Calu3 (cell line): ENCODE measurements around the gene HBZ. TPM values are rescaled to one million over a fixed set of nuclear protein-coding genes. Genes with fewer than 3 reads are reported as not detected.

ENCODE experiments used
- Bru-seq: library from RNA; stranded (reverse); fragments of 400-500 nt; gene quantifications from one replicate; lab custom pipeline; 2021; lab: Mats Ljungman, UMichigan
- BruChase-seq, 2 experiments: library from RNA; stranded (reverse); fragments of 400-500 nt; gene quantifications; one replicate each; lab custom pipeline; 2021; lab: Mats Ljungman, UMichigan
- BruUV-seq: library from RNA; stranded (reverse); fragments of 400-500 nt; replicated peaks from 2 replicates; lab custom pipeline; 2021; lab: Mats Ljungman, UMichigan
- CTCF ChIA-PET: fragments of 300-600 bp; sonication (Branson Sonifier 250); formaldehyde crosslinking; loops from one replicate; lab custom pipeline; 2022; ENCODE audit warnings: antibody characterized with exemption; lab: Charles Lee
- DNase-seq: peaks from one replicate; pipeline ENCODE4 v3.0.0; 2022
- H3K27ac Mint-ChIP-seq: one replicate; pipeline ENCODE4 v1.8.0; 2022; ENCODE audit warnings: mixed read lengths; ENCODE audit not compliant: unreplicated experiment
- H3K27me3 Mint-ChIP-seq: one replicate; pipeline ENCODE4 v1.8.0; 2022; ENCODE audit warnings: mixed read lengths; ENCODE audit not compliant: unreplicated experiment
- H3K36me3 Mint-ChIP-seq: one replicate; pipeline ENCODE4 v1.8.0; 2022; ENCODE audit warnings: mild to moderate bottlenecking, moderate library complexity, mixed read lengths; ENCODE audit not compliant: insufficient read depth, unreplicated experiment
- H3K4me1 Mint-ChIP-seq: one replicate; pipeline ENCODE4 v1.8.0; 2022; ENCODE audit warnings: mild to moderate bottlenecking, low read depth, mixed read lengths; ENCODE audit not compliant: unreplicated experiment
- H3K4me3 Mint-ChIP-seq: one replicate; pipeline ENCODE4 v1.8.0; 2022; ENCODE audit warnings: mild to moderate bottlenecking, low read depth, moderate library complexity, mixed read lengths; ENCODE audit not compliant: unreplicated experiment
- H3K9me3 Mint-ChIP-seq: one replicate; pipeline ENCODE4 v1.8.0; 2022; ENCODE audit warnings: low read depth, mixed read lengths; ENCODE audit not compliant: unreplicated experiment
- intact Hi-C: fragments of 100-400 bp; cut with micrococcal nuclease; formaldehyde crosslinking; loops from one replicate; pipeline ENCODE4 v1.10.0; 2022; ENCODE audit not compliant: unreplicated experiment
- long read RNA-seq: library from polyadenylated mRNA; stranded (forward); transcript quantifications from one replicate; pipeline ENCODE4 v2.0.0, GENCODE V29; 2022
- total RNA-seq: library from RNA; stranded (reverse); gene quantifications from 2 replicates; pipeline ENCODE4 v1.2.3, GENCODE V29; 2022
- TF ChIP-seq, protein P1 (sequence below): fragments of 200-600 bp; IDR thresholded peaks from one replicate; pipeline ENCODE4 v1.8.0; 2022; ENCODE audit warnings: antibody characterized with exemption; ENCODE audit not compliant: unreplicated experiment

HBZ gene
- total RNA-seq (not detected in 2 replicates), Bru-seq, nascent RNA (not detected), BruChase-seq, experiment 1, labeled RNA remaining after a 6-hour chase (not detected), BruChase-seq, experiment 2, labeled RNA remaining after a 2-hour chase (not detected)
- long read RNA-seq, result 0 reads

- no peak within 1 kb of the TSS for H3K4me3 Mint-ChIP-seq
- no TSS peak for BruUV-seq
- peaks cover 9% of the 10 kb centered on the region for H3K36me3 Mint-ChIP-seq
- peaks cover 70% of the 10 kb centered on the region for H3K27me3 Mint-ChIP-seq
- TF ChIP-seq, protein P1, sequence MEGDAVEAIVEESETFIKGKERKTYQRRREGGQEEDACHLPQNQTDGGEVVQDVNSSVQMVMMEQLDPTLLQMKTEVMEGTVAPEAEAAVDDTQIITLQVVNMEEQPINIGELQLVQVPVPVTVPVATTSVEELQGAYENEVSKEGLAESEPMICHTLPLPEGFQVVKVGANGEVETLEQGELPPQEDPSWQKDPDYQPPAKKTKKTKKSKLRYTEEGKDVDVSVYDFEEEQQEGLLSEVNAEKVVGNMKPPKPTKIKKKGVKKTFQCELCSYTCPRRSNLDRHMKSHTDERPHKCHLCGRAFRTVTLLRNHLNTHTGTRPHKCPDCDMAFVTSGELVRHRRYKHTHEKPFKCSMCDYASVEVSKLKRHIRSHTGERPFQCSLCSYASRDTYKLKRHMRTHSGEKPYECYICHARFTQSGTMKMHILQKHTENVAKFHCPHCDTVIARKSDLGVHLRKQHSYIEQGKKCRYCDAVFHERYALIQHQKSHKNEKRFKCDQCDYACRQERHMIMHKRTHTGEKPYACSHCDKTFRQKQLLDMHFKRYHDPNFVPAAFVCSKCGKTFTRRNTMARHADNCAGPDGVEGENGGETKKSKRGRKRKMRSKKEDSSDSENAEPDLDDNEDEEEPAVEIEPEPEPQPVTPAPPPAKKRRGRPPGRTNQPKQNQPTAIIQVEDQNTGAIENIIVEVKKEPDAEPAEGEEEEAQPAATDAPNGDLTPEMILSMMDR, result no peak
- intact Hi-C loops, result no loop called here
- H3K9me3 Mint-ChIP-seq, result no peaks in the 10 kb centered on the region
- no peak for DNase-seq
- H3K27ac Mint-ChIP-seq, result no peak within 1 kb of the TSS
- H3K4me1 Mint-ChIP-seq, result no peaks in the 10 kb centered on the region
- CTCF ChIA-PET, result no interaction called here
These were observed at the start of gene HBZ for GRCh38 chr16:152141-153128. TSS of gene HBZ (plus strand) at chr16:152644. CDS start at chr16:152910, 266 bp downstream.

DNA sequence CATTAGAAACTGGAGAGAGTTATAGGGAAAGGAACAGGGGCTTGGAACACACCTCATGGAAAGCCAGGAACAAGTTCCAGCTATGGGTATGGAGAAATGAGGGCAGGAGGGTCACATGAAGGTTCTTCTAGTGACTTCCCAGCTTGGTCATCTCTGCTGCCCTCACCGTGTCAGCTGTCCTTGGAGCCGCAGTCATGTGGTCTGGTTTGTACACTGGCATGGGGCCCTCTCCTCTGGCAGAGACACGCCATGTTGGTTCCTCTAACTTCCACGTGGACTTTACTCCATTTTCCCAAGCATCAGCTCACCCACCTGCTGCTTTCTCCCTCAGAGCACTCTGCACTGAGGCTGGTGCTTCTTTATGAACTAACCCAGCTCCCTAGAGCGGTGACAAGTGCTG lies 48.1 kb upstream of the HBZ start:
- no peak overlapping the region for H3K27ac Mint-ChIP-seq
- intact Hi-C loops, result no loop called here
- no peak overlapping the region for H3K4me3 Mint-ChIP-seq
- H3K36me3 Mint-ChIP-seq, result peaks cover 36% of the 10 kb centered on the region
- no TSS peak for BruUV-seq
- H3K27me3 Mint-ChIP-seq, result no peaks in the 10 kb centered on the region
- TF ChIP-seq, protein P1, result no peak
- no peak for DNase-seq
- H3K9me3 Mint-ChIP-seq, result no peaks in the 10 kb centered on the region
- no peaks in the 10 kb centered on the region for H3K4me1 Mint-ChIP-seq
- CTCF ChIA-PET, result interaction anchor here (1.0 kb wide), 1 partner anchor 13 kb away, joined by 3 read pairs; no protein-coding TSS in a partner anchor

GRCh38 chr16:104928-105327 lies 47.5 kb upstream of the HBZ start:
- Mint-ChIP-seq H3K9me3 (no peaks in the 10 kb centered on the region), H3K4me3 (no peak overlapping the region), H3K4me1 (no peaks in the 10 kb centered on the region), H3K36me3 (peaks cover 30% of the 10 kb centered on the region), H3K27ac (no peak overlapping the region), H3K27me3 (no peaks in the 10 kb centered on the region)
- no TSS peak for BruUV-seq
- no peak for DNase-seq
- intact Hi-C loops, result no loop called here
- CTCF ChIA-PET, result interaction anchor here (1.0 to 1.6 kb wide), 2 partner anchors 13 to 52 kb away, joined by 3 read pairs; partner anchors contain the start of gene POLR3K
- TF ChIP-seq, protein P1, result no peak

GRCh38 chr16:105521-105920 lies 46.9 kb upstream of the HBZ start:
- Mint-ChIP-seq H3K27me3 (no peaks in the 10 kb centered on the region), H3K9me3 (no peaks in the 10 kb centered on the region), H3K4me3 (no peak overlapping the region), H3K36me3 (peaks cover 28% of the 10 kb centered on the region), H3K4me1 (no peaks in the 10 kb centered on the region), H3K27ac (no peak overlapping the region)
- no peak for DNase-seq
- CTCF ChIA-PET, result interaction anchor here (0.6 to 1.6 kb wide), 2 partner anchors 52 to 78 kb away, joined by 3 to 8 read pairs; partner anchors contain the start of gene POLR3K
- intact Hi-C loops, result no loop called here
- TF ChIP-seq, protein P1, result no peak
- BruUV-seq, result no TSS peak
